Panc1 (cell line): Measurements from ENCODE around the gene WSCD2.

Experiments
- CTCF ChIP-seq: fragments of 450-650 bp; IDR thresholded peaks from 2 replicates; pipeline ENCODE4 v1.5.1; 2017; ENCODE audit warnings: mild to moderate bottlenecking
- SIN3A ChIP-seq: IDR thresholded peaks from 2 replicates; pipeline ENCODE4 v1.6.1; 2012; ENCODE audit warnings: low read depth, mild to moderate bottlenecking, low read length, moderate library complexity, borderline replicate concordance; ENCODE audit not compliant: insufficient read depth

GRCh38 chr12:108277613-108278012, 148.5 kb downstream of the WSCD2 start:
- TF ChIP-seq SIN3A (no peak), CTCF (no peak)
